Myocyte (in vitro differentiated cells): Measurements from ENCODE around the gene SMARCD3. TPM values are rescaled to one million over a fixed set of nuclear protein-coding genes. Genes with fewer than 3 reads are reported as not detected.

Experiments
- microRNA counts: library from miRNA; unstranded; fragments of <30 nt; microRNA quantifications from one replicate; lab custom pipeline; 2016
- total RNA-seq: library from RNA; depleted of rRNA; stranded (reverse); fragments of >200 nt; gene quantifications from 2 replicates; pipeline ENCODE4 v1.2.3, GENCODE V29; 2014

The SMARCD3 gene
- total RNA-seq, 1 donor from 2014 or later, result 251 TPM

MicroRNAs within 50 kb of the gene (microRNA counts, 767-probe panel; counts per million panel counts)
- microRNA hsa-miR-671-3p (lab: Ali Mortazavi, UCI) (not detected), microRNA hsa-miR-671-5p (lab: Ali Mortazavi, UCI) (not detected)

Other genes starting within 250 kb of the SMARCD3 start
- 0.11 and 0.21 TPM in 2 replicates for gene ATG9B, start 224.2 kb downstream of the SMARCD3 start, total RNA-seq
- gene ABCB8, start 220.2 kb downstream of the SMARCD3 start, total RNA-seq, result 47.8 and 53.0 TPM in 2 replicates
- gene ASIC3, start 200.2 kb downstream of the SMARCD3 start, total RNA-seq, result 3.6 and 5.5 TPM in 2 replicates
- gene CDK5, start 190.8 kb downstream of the SMARCD3 start, total RNA-seq, result 34.0 TPM in 2 replicates
- 516 and 662 TPM in 2 replicates for gene SLC4A2, start 189.1 kb downstream of the SMARCD3 start, total RNA-seq
- gene FASTK, start 167.9 kb downstream of the SMARCD3 start, total RNA-seq, result 177 and 198 TPM in 2 replicates
- 59.9 and 60.7 TPM in 2 replicates for gene TMUB1, start 165.2 kb downstream of the SMARCD3 start, total RNA-seq
- gene AGAP3, start 162.2 kb downstream of the SMARCD3 start, total RNA-seq, result 110 and 115 TPM in 2 replicates
- not detected in 2 replicates for gene GBX1, start 81.0 kb downstream of the SMARCD3 start, total RNA-seq
- gene ASB10, start 61.4 kb downstream of the SMARCD3 start, total RNA-seq, result 0.99 TPM in 1 of 2 replicates, not detected in the other
- not detected in 2 replicates for gene H2BK1, start 38.2 kb downstream of the SMARCD3 start, total RNA-seq
- gene ABCF2, start 21.5 kb downstream of the SMARCD3 start, total RNA-seq, result 102 and 105 TPM in 2 replicates
- gene CHPF2, start 16.2 kb downstream of the SMARCD3 start, total RNA-seq, result 136 and 142 TPM in 2 replicates
- 60.7 and 61.8 TPM in 2 replicates for gene NUB1, start 93.1 kb upstream of the SMARCD3 start, total RNA-seq
- 0.42 TPM in 1 of 2 replicates, not detected in the other for gene WDR86, start 161.3 kb upstream of the SMARCD3 start, total RNA-seq
- gene CRYGN, start 191.4 kb upstream of the SMARCD3 start, total RNA-seq, result 0.16 TPM in 1 of 2 replicates, not detected in the other